ENCODE data around the gene CCM2L.

DNA sequence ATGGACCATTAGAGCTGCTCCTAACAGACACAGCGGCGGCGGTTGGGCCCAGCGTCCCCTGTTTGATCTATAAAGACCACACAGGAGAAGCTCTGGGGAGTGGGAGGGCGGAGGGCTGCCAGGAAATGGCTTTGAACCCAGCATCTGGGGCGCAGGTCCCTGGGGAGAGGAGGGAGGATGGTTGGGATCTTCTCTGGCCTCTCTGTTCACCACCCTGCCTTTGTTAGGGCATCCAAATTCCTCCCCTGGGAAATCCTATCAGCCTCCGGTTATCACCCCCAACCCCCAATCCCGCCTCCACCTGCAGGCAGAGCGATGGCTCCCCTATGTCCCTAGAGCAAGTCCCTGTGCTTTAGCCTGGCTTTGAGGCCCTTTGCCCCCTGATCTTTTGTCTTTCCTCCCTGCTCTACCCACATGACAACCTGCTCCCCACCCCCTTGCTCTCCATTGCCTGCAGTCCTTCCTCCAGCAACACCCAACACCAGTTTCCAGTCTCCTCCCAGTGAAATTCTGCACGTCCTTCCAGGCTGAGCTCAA is 35.2 kb upstream of the CCM2L start:
- no peak for TF ChIP-seq FOXM1 (IDR thresholded peaks at IDR 0.05; ENCODE audit: low read depth, low read length)
- TF ChIP-seq, protein P1, sequence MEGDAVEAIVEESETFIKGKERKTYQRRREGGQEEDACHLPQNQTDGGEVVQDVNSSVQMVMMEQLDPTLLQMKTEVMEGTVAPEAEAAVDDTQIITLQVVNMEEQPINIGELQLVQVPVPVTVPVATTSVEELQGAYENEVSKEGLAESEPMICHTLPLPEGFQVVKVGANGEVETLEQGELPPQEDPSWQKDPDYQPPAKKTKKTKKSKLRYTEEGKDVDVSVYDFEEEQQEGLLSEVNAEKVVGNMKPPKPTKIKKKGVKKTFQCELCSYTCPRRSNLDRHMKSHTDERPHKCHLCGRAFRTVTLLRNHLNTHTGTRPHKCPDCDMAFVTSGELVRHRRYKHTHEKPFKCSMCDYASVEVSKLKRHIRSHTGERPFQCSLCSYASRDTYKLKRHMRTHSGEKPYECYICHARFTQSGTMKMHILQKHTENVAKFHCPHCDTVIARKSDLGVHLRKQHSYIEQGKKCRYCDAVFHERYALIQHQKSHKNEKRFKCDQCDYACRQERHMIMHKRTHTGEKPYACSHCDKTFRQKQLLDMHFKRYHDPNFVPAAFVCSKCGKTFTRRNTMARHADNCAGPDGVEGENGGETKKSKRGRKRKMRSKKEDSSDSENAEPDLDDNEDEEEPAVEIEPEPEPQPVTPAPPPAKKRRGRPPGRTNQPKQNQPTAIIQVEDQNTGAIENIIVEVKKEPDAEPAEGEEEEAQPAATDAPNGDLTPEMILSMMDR (IDR thresholded peaks at IDR 0.05 in 2 of 3, conservative IDR thresholded peaks at IDR 0.05 in 1 of 3; ENCODE audit: control insufficient read depth in 2 of 3, extremely low read depth in 1 of 3, insufficient read depth in 1 of 3, low read depth in 3 of 3, low read length in 3 of 3), result no peak
- TF ChIP-seq, protein P2, sequence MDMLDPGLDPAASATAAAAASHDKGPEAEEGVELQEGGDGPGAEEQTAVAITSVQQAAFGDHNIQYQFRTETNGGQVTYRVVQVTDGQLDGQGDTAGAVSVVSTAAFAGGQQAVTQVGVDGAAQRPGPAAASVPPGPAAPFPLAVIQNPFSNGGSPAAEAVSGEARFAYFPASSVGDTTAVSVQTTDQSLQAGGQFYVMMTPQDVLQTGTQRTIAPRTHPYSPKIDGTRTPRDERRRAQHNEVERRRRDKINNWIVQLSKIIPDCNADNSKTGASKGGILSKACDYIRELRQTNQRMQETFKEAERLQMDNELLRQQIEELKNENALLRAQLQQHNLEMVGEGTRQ (IDR thresholded peaks at IDR 0.05; ENCODE audit: borderline replicate concordance, low read depth, low read length), result no peak
